LNCAP (cell line): Measurements from ENCODE around the gene PCP4L1.

Source experiments
- CTCF ChIP-seq: fragments of 450-650 bp; IDR thresholded peaks from 2 replicates; pipeline ENCODE4 v1.5.1; 2017; ENCODE audit warnings: mild to moderate bottlenecking

Gene PCP4L1

GRCh38 chr1:161290779-161291178 is 32.2 kb downstream of the PCP4L1 start:
- no peak for TF ChIP-seq CTCF

- TF ChIP-seq CTCF: no peak
Observed at GRCh38 chr1:161297415-161297814, 38.9 kb downstream of the PCP4L1 start.

DNA sequence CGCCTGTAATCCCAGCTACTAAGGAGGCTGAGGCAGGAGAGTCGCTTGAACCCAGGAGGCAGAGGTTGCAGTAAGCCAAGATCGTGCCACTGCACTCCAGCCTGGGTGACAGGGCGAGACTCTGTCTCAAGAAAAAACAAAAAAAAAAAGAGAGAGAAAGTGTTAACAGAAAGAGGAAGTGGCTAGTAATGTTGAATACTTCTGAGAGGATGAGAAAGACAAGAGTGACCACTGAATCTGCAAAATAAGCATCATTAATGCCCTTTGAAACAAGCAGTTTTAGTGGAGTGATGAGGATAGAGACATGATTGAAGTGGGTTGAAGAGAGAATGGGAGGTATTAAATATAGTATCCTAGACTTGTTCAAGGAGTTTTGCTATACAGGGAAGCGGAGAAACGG is 39.6 kb downstream of the PCP4L1 start:
- no peak for TF ChIP-seq CTCF

GRCh38 chr1:161299347-161299746 is 40.8 kb downstream of the PCP4L1 start:
- no peak for TF ChIP-seq CTCF

DNA sequence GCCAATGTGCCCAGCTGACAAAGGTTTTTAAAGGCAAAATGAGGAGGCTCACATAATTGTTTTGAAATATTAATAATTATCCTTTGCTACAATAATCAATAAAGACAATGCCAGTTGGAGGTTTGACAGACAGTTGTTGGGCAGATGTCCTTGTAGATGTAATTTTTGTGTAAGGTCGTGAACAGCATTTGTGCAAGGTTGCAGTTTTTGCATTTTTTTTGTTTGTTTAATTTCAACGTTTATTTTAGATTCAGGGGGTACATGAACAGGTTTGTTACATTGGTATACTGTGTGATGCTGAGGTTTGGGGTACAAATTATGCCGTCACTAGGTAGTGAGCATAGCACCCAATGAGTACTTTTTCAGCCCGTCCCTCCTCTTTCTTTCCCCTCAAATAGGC is 41.9 kb downstream of the PCP4L1 start:
- TF ChIP-seq CTCF: no peak

- no peak for TF ChIP-seq CTCF
Observed at GRCh38 chr1:161304927-161305866, 46.7 kb downstream of the PCP4L1 start.

GRCh38 chr1:161305867-161306519 is 47.4 kb downstream of the PCP4L1 start:
- no peak for TF ChIP-seq CTCF
